ENCODE results near the gene ATP6V1E1. TPM values are rescaled to one million over a fixed set of nuclear protein-coding genes. Genes with fewer than 3 reads are reported as not detected.
A peak's percentile ranks its signal among the peaks of the same experiment; 100 is the strongest.

ATP6V1E1 gene
- total and polyA plus RNA-seq, 4 donors = 93.0 to 163 (median 127) TPM

DNA sequence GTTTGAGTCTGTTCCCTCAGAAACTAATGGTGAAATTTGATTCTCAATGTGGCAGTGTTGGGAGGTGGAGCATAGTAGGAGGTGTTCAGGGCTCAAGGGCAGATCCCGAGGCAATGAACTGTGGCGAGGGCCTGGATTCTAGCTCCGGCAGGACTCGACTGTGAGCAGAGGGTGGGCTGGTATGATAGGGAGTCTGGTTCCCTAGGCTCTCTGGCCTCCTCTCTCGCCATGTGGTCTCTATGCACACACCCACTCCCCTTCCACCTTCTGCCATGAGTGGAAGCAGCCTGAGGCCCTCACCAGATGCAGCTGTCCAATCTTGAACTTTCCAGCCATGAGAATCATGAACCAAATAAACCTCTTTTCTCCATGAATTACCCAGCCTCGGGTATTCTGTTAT, 32.3 kb downstream of the ATP6V1E1 start:
- H3K4me1 ChIP-seq (ENCODE audit: control insufficient read depth in 1 of 2, insufficient read depth in 2 of 2, low read length in 2 of 2) = no peaks in the 10 kb centered on the region
- H3K27ac ChIP-seq (ENCODE audit: low read depth in 1 of 2, low read length in 2 of 2) = no peak overlapping the region
- H3K36me3 ChIP-seq (ENCODE audit: control insufficient read depth in 1 of 2, insufficient read depth in 2 of 2, low read length in 1 of 2) = peaks cover 18% of the 10 kb centered on the region in 2 donors
- 97% methylated on average over 6 of the region's 6 CpGs for WGBS, 2 donors
- intact Hi-C loops (cut with DNase I) = no loop called here
- ATAC-seq (ENCODE audit: low FRiP score) = no peak
- H3K9me3 ChIP-seq (ENCODE audit: control insufficient read depth, low read length) = no peaks in the 10 kb centered on the region
- no peak overlapping the region for H3K4me3 ChIP-seq (ENCODE audit: low read length in 2 of 2)
- H3K27me3 ChIP-seq (ENCODE audit: control insufficient read depth in 1 of 2, insufficient read depth in 2 of 2, low read length in 1 of 2) = no peaks in the 10 kb centered on the region
- DNase-seq = peak in 1 of 2 donors; percentile 61

DNA sequence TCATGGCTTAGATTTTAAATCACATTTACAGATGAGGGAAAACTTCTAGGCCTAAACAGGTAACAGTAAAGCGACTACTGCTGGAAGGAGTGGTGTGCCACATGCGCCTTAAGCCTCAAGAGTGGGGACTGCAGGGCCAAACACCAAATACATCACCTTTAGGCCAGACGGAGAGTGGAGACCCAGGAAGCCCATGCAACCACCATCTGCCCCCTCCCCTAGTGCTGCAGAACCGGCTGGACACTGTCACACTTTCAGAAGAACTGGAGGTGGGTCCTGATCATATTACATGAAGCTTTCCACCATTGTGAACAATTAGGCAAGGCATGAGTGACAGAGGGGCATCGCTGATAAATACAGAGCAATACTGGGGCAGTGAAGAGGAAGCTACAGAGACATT, 36.3 kb downstream of the ATP6V1E1 start:
- ATAC-seq (ENCODE audit: low FRiP score) (no peak), DNase-seq (no peak)
- Histone ChIP-seq H3K9me3 (ENCODE audit: control insufficient read depth, low read length) (no peaks in the 10 kb centered on the region), H3K4me3 (ENCODE audit: low read length in 2 of 2) (no peak overlapping the region), H3K4me1 (ENCODE audit: control insufficient read depth in 1 of 2, insufficient read depth in 2 of 2, low read length in 2 of 2) (no peaks in the 10 kb centered on the region), H3K27me3 (ENCODE audit: control insufficient read depth in 1 of 2, insufficient read depth in 2 of 2, low read length in 1 of 2) (no peaks in the 10 kb centered on the region), H3K36me3 (ENCODE audit: control insufficient read depth in 1 of 2, insufficient read depth in 2 of 2, low read length in 1 of 2) (peaks cover 3 to 11% of the 10 kb centered on the region in 2 donors), H3K27ac (ENCODE audit: low read depth in 1 of 2, low read length in 2 of 2) (no peak overlapping the region)
- intact Hi-C loops (cut with DNase I) = no loop called here
- WGBS, 2 donors = 81 to 86% methylated on average over 5 of the region's 5 CpGs

DNA sequence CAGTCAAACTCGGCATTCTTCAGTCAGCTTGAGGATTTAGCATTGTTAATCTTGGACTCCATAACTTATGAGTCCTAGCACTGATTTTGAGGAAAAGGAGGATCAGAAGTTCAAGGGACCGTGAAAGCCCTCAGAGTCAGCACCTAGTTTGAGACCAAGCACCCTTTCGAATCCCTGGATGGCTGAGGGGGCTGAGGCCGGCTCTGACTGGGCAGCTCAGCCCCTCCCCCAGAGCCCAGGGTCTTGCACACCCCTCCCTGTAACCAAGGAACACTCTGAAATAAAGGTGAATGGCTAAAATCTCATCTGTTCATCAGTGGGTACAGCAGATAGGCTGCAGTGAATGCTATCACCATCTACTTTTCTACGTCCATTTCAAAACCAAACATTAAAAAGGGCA, 38.0 kb downstream of the ATP6V1E1 start:
- Histone ChIP-seq H3K9me3 (ENCODE audit: control insufficient read depth, low read length) (no peaks in the 10 kb centered on the region), H3K36me3 (ENCODE audit: control insufficient read depth in 1 of 2, insufficient read depth in 2 of 2, low read length in 1 of 2) (peaks cover 3 to 9% of the 10 kb centered on the region in 2 donors), H3K4me3 (ENCODE audit: low read length in 2 of 2) (no peak overlapping the region), H3K27ac (ENCODE audit: low read depth in 1 of 2, low read length in 2 of 2) (no peak overlapping the region), H3K4me1 (ENCODE audit: control insufficient read depth in 1 of 2, insufficient read depth in 2 of 2, low read length in 2 of 2) (no peaks in the 10 kb centered on the region), H3K27me3 (ENCODE audit: control insufficient read depth in 1 of 2, insufficient read depth in 2 of 2, low read length in 1 of 2) (no peaks in the 10 kb centered on the region)
- WGBS, 2 donors = 69 to 73% methylated on average over 5 of the region's 5 CpGs
- intact Hi-C loops (cut with DNase I) = no loop called here
- DNase-seq (peak in 1 of 2 donors; percentile 30), ATAC-seq (ENCODE audit: low FRiP score) (no peak)

- no peaks in the 10 kb centered on the region for H3K4me1 ChIP-seq (ENCODE audit: control insufficient read depth in 1 of 2, insufficient read depth in 2 of 2, low read length in 2 of 2)
- peaks cover 3 to 9% of the 10 kb centered on the region in 2 donors for H3K36me3 ChIP-seq (ENCODE audit: control insufficient read depth in 1 of 2, insufficient read depth in 2 of 2, low read length in 1 of 2)
- DNase-seq (peak in 1 of 2 donors; percentile 42), ATAC-seq (ENCODE audit: low FRiP score) (no peak)
- no peaks in the 10 kb centered on the region for H3K9me3 ChIP-seq (ENCODE audit: control insufficient read depth, low read length)
- WGBS, 2 donors = 92 to 94% methylated on average over 10 of the region's 10 CpGs
- no peaks in the 10 kb centered on the region for H3K27me3 ChIP-seq (ENCODE audit: control insufficient read depth in 1 of 2, insufficient read depth in 2 of 2, low read length in 1 of 2)
- intact Hi-C loops (cut with DNase I) = no loop called here
- no peak overlapping the region for H3K27ac ChIP-seq (ENCODE audit: low read depth in 1 of 2, low read length in 2 of 2)
- H3K4me3 ChIP-seq (ENCODE audit: low read length in 2 of 2) = no peak overlapping the region
These were observed 38.7 kb downstream of the ATP6V1E1 start for GRCh38 chr22:17589810-17590375.

- no peaks in the 10 kb centered on the region for H3K27me3 ChIP-seq (ENCODE audit: control insufficient read depth in 1 of 2, insufficient read depth in 2 of 2, low read length in 1 of 2)
- no peak overlapping the region for H3K27ac ChIP-seq (ENCODE audit: low read depth in 1 of 2, low read length in 2 of 2)
- no peak for ATAC-seq (ENCODE audit: low FRiP score)
- no peak overlapping the region for H3K4me3 ChIP-seq (ENCODE audit: low read length in 2 of 2)
- DNase-seq = peak in 1 of 2 donors; percentile 55
- intact Hi-C loops (cut with DNase I) = no loop called here
- no peaks in the 10 kb centered on the region for H3K4me1 ChIP-seq (ENCODE audit: control insufficient read depth in 1 of 2, insufficient read depth in 2 of 2, low read length in 2 of 2)
- peaks cover 2 to 9% of the 10 kb centered on the region in 2 donors for H3K36me3 ChIP-seq (ENCODE audit: control insufficient read depth in 1 of 2, insufficient read depth in 2 of 2, low read length in 1 of 2)
- WGBS, 2 donors = 92 to 94% methylated on average over 11 of the region's 11 CpGs
- H3K9me3 ChIP-seq (ENCODE audit: control insufficient read depth, low read length) = no peaks in the 10 kb centered on the region
These were observed 39.9 kb downstream of the ATP6V1E1 start for GRCh38 chr22:17588606-17589005.

DNA sequence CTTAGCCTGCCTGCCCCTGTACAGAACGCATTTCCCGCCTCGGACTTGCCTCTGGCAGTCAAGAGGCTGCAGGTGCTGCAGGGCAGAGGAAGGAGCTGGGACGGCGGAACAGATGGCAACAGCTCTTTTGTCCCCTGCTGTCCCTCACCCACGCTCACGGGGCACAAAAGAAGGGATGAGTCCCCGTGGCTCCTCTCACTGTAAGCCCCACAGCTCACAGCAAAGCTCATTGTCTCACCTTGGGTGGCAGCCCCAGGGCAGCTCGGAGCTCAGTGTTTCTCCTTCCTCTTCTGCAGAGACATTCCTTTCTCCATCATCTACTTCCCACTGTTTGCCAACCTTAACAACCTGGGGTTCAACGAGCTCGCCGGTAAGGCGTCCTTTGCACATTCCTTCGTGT, 40.9 kb downstream of the ATP6V1E1 start:
- Histone ChIP-seq H3K27ac (ENCODE audit: low read depth in 1 of 2, low read length in 2 of 2) (no peak overlapping the region), H3K4me1 (ENCODE audit: control insufficient read depth in 1 of 2, insufficient read depth in 2 of 2, low read length in 2 of 2) (no peaks in the 10 kb centered on the region), H3K9me3 (ENCODE audit: control insufficient read depth, low read length) (no peaks in the 10 kb centered on the region), H3K4me3 (ENCODE audit: low read length in 2 of 2) (no peak overlapping the region), H3K27me3 (ENCODE audit: control insufficient read depth in 1 of 2, insufficient read depth in 2 of 2, low read length in 1 of 2) (no peaks in the 10 kb centered on the region), H3K36me3 (ENCODE audit: control insufficient read depth in 1 of 2, insufficient read depth in 2 of 2, low read length in 1 of 2) (peaks cover 0 to 8% of the 10 kb centered on the region in 2 donors)
- ATAC-seq (ENCODE audit: low FRiP score) (no peak), DNase-seq (peak in 1 of 2 donors; percentile 61)
- WGBS, 2 donors = 81 to 83% methylated on average over 14 of the region's 14 CpGs
- intact Hi-C loops (cut with DNase I) = no loop called here

DNA sequence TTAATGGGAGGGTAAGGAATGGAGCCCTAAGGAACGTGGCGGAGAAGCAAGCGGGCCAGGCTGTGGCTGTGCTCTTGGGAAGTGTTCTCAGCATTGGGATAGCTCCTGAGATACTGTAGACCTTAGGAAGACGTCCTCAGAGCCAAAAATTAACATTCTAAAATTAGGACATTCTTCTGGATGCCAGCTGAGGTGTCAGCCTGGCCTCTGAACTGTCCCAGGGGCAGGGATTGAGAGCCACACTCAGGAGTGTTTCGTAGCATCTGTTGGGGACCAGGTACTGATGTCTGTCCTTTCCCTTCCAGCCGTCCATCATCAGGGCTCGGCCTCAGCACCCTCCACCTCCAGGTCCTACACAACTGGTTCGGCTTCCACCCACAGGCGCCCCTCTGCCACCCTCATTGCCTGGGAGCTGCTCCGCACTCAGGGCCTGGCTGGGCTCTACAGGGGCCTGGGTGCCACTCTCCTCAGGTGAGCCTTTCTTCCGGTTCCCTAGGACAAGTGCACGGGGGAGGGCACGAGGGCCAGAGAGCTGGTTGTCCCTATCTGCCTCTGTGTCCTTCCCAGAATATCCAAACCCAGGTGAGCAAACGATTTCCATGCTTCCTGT, 41.6 kb downstream of the ATP6V1E1 start:
- Histone ChIP-seq H3K4me1 (ENCODE audit: control insufficient read depth in 1 of 2, insufficient read depth in 2 of 2, low read length in 2 of 2) (no peaks in the 10 kb centered on the region), H3K4me3 (ENCODE audit: low read length in 2 of 2) (no peak overlapping the region), H3K36me3 (ENCODE audit: control insufficient read depth in 1 of 2, insufficient read depth in 2 of 2, low read length in 1 of 2) (peaks cover 0 to 4% of the 10 kb centered on the region in 2 donors), H3K27me3 (ENCODE audit: control insufficient read depth in 1 of 2, insufficient read depth in 2 of 2, low read length in 1 of 2) (no peaks in the 10 kb centered on the region), H3K9me3 (ENCODE audit: control insufficient read depth, low read length) (no peaks in the 10 kb centered on the region), H3K27ac (ENCODE audit: low read depth in 1 of 2, low read length in 2 of 2) (no peak overlapping the region)
- intact Hi-C loops (cut with DNase I) = no loop called here
- WGBS, 2 donors = 82 to 86% methylated on average over 14 of the region's 14 CpGs
- ATAC-seq (ENCODE audit: low FRiP score) = peak; percentile 22
- DNase-seq = peak in 1 of 2 donors; percentile 74

- Histone ChIP-seq H3K27ac (ENCODE audit: low read depth in 1 of 2, low read length in 2 of 2) (no peak overlapping the region), H3K4me3 (ENCODE audit: low read length in 2 of 2) (no peak overlapping the region), H3K36me3 (ENCODE audit: control insufficient read depth in 1 of 2, insufficient read depth in 2 of 2, low read length in 1 of 2) (no peaks in the 10 kb centered on the region), H3K27me3 (ENCODE audit: control insufficient read depth in 1 of 2, insufficient read depth in 2 of 2, low read length in 1 of 2) (no peaks in the 10 kb centered on the region), H3K9me3 (ENCODE audit: control insufficient read depth, low read length) (no peaks in the 10 kb centered on the region), H3K4me1 (ENCODE audit: control insufficient read depth in 1 of 2, insufficient read depth in 2 of 2, low read length in 2 of 2) (no peaks in the 10 kb centered on the region)
- DNase-seq (peak in 1 of 2 donors; percentile 28), ATAC-seq (ENCODE audit: low FRiP score) (no peak)
- WGBS, 2 donors = 93 to 94% methylated on average over 10 of the region's 10 CpGs
- intact Hi-C loops (cut with DNase I) = no loop called here
These were observed 45.4 kb downstream of the ATP6V1E1 start for GRCh38 chr22:17583151-17583550.

- Histone ChIP-seq H3K9me3 (ENCODE audit: control insufficient read depth, low read length) (no peaks in the 10 kb centered on the region), H3K27me3 (ENCODE audit: control insufficient read depth in 1 of 2, insufficient read depth in 2 of 2, low read length in 1 of 2) (no peaks in the 10 kb centered on the region), H3K36me3 (ENCODE audit: control insufficient read depth in 1 of 2, insufficient read depth in 2 of 2, low read length in 1 of 2) (no peaks in the 10 kb centered on the region), H3K4me3 (ENCODE audit: low read length in 2 of 2) (no peak overlapping the region), H3K4me1 (ENCODE audit: control insufficient read depth in 1 of 2, insufficient read depth in 2 of 2, low read length in 2 of 2) (no peaks in the 10 kb centered on the region), H3K27ac (ENCODE audit: low read depth in 1 of 2, low read length in 2 of 2) (no peak overlapping the region)
- no peak for ATAC-seq (ENCODE audit: low FRiP score)
- peak in 1 of 2 donors; percentile 56 for DNase-seq
- intact Hi-C loops (cut with DNase I) = no loop called here
- 74 to 80% methylated on average over 17 of the region's 17 CpGs for WGBS, 2 donors
These were observed 46.9 kb downstream of the ATP6V1E1 start for GRCh38 chr22:17581631-17582030.
